ENCODE measurements around the gene CCNH.

DNA sequence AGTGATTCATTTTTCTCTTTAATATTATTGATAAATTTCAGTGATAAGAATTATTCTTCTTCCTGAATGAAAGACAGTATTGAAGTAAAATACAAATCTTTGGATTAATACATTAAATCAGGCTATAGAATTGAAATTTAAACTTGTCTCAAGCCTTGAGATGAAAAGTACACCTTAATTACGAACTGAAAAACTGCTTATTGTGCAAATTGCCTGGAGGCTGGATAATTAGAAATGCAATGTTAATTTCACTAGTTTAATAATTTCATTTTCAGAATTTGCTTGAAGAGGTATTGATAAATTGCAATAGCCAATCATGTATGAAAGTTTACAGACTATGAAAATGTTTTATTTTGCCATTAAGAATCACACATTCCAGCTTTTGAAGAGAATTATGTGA is 11.0 kb upstream of the CCNH start:
- TF ChIP-seq POLR2AphosphoS5 (IDR thresholded peaks at IDR 0.05; ENCODE audit: low read depth, low read length), result no peak
- TF ChIP-seq SIN3A (IDR thresholded peaks at IDR 0.05; ENCODE audit: borderline replicate concordance, insufficient read depth, low read length), result no peak
- no peak for TF ChIP-seq TAF1 (IDR thresholded peaks at IDR 0.05; ENCODE audit: borderline replicate concordance, insufficient read depth, low read length)

Data from PFSK-1 (cell line).